Transverse colon (tissue), 4 donors: ENCODE data around the gene MATN1.

ENCODE experiments used
- CTCF ChIP-seq, 5 experiments: fragments of 200-600 bp in 3 of 5; fragments of 450-650 bp in 2 of 5; sonication (generic) in 3 of 5; IDR thresholded peaks; 1 replicate in 2 of 5; 2 replicates in 3 of 5; pipeline ENCODE4 v1.5.1; 2016 to 2017; ENCODE audit warnings: antibody characterized with exemption in 5 of 5, inconsistent platforms in 3 of 5, mild to moderate bottlenecking in 2 of 5, moderate library complexity in 1 of 5
- EP300 ChIP-seq: sonication (generic); formaldehyde crosslinking; IDR thresholded peaks from one replicate; pipeline ENCODE4 v1.6.1; 2017; ENCODE audit warnings: antibody characterized with exemption, low read depth
- POLR2A ChIP-seq: fragments of 450-650 bp; IDR thresholded peaks from one replicate; pipeline ENCODE4 v1.6.1; 2016; ENCODE audit warnings: antibody characterized with exemption, mild to moderate bottlenecking, moderate library complexity
- POLR2AphosphoS5 ChIP-seq, 3 donors: sonication (generic); formaldehyde crosslinking; IDR thresholded peaks; one replicate each; pipeline ENCODE4 v1.6.1; 2016; ENCODE audit warnings: antibody characterized with exemption in 3 of 3

GRCh38 chr1:30710407-30710806 lies 13.0 kb downstream of the MATN1 start:
- TF ChIP-seq EP300 (no peak), POLR2AphosphoS5 (IDR thresholded peaks at IDR 0.05) (no peak), CTCF (IDR thresholded peaks at IDR 0.05) (no peak), POLR2A (no peak)
